ENCODE data around the gene TGFBR3. TPM values are rescaled to one million over a fixed set of nuclear protein-coding genes. Genes with fewer than 3 reads are reported as not detected.

TGFBR3 gene
- total and polyA plus RNA-seq, 9 of the 15 experiments (the other 6 are each of a cell fraction or from before 2014, with no cell fraction given): 3.6 to 32.4 (median 15.6) TPM

- TF ChIP-seq, protein P1, sequence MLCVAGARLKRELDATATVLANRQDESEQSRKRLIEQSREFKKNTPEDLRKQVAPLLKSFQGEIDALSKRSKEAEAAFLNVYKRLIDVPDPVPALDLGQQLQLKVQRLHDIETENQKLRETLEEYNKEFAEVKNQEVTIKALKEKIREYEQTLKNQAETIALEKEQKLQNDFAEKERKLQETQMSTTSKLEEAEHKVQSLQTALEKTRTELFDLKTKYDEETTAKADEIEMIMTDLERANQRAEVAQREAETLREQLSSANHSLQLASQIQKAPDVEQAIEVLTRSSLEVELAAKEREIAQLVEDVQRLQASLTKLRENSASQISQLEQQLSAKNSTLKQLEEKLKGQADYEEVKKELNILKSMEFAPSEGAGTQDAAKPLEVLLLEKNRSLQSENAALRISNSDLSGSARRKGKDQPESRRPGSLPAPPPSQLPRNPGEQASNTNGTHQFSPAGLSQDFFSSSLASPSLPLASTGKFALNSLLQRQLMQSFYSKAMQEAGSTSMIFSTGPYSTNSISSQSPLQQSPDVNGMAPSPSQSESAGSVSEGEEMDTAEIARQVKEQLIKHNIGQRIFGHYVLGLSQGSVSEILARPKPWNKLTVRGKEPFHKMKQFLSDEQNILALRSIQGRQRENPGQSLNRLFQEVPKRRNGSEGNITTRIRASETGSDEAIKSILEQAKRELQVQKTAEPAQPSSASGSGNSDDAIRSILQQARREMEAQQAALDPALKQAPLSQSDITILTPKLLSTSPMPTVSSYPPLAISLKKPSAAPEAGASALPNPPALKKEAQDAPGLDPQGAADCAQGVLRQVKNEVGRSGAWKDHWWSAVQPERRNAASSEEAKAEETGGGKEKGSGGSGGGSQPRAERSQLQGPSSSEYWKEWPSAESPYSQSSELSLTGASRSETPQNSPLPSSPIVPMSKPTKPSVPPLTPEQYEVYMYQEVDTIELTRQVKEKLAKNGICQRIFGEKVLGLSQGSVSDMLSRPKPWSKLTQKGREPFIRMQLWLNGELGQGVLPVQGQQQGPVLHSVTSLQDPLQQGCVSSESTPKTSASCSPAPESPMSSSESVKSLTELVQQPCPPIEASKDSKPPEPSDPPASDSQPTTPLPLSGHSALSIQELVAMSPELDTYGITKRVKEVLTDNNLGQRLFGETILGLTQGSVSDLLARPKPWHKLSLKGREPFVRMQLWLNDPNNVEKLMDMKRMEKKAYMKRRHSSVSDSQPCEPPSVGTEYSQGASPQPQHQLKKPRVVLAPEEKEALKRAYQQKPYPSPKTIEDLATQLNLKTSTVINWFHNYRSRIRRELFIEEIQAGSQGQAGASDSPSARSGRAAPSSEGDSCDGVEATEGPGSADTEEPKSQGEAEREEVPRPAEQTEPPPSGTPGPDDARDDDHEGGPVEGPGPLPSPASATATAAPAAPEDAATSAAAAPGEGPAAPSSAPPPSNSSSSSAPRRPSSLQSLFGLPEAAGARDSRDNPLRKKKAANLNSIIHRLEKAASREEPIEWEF (CRISPR knock-in tag; IDR thresholded peaks at IDR 0.05): no peak
- TF ChIP-seq ILK (tag; IDR thresholded peaks at IDR 0.05; ENCODE audit: borderline replicate concordance, low read depth): no peak
- TF ChIP-seq GABPB2 (CRISPR knock-in tag; conservative IDR thresholded peaks at IDR 0.05): no peak
- no peak for TF ChIP-seq ZBTB26 (CRISPR knock-in tag; IDR thresholded peaks at IDR 0.05)
- no peak for TF ChIP-seq POLR3G (IDR thresholded peaks at IDR 0.05; ENCODE audit: extremely low read depth, insufficient read length, insufficient replicate concordance)
- no peak for TF ChIP-seq KDM5B (IDR thresholded peaks at IDR 0.05; ENCODE audit: insufficient replicate concordance, low read depth, low read length)
- TF ChIP-seq NCOA6 (IDR thresholded peaks at IDR 0.05): no peak
- no peak for TF ChIP-seq HDAC2 (IDR thresholded peaks at IDR 0.05)
- TF ChIP-seq, protein P2, sequence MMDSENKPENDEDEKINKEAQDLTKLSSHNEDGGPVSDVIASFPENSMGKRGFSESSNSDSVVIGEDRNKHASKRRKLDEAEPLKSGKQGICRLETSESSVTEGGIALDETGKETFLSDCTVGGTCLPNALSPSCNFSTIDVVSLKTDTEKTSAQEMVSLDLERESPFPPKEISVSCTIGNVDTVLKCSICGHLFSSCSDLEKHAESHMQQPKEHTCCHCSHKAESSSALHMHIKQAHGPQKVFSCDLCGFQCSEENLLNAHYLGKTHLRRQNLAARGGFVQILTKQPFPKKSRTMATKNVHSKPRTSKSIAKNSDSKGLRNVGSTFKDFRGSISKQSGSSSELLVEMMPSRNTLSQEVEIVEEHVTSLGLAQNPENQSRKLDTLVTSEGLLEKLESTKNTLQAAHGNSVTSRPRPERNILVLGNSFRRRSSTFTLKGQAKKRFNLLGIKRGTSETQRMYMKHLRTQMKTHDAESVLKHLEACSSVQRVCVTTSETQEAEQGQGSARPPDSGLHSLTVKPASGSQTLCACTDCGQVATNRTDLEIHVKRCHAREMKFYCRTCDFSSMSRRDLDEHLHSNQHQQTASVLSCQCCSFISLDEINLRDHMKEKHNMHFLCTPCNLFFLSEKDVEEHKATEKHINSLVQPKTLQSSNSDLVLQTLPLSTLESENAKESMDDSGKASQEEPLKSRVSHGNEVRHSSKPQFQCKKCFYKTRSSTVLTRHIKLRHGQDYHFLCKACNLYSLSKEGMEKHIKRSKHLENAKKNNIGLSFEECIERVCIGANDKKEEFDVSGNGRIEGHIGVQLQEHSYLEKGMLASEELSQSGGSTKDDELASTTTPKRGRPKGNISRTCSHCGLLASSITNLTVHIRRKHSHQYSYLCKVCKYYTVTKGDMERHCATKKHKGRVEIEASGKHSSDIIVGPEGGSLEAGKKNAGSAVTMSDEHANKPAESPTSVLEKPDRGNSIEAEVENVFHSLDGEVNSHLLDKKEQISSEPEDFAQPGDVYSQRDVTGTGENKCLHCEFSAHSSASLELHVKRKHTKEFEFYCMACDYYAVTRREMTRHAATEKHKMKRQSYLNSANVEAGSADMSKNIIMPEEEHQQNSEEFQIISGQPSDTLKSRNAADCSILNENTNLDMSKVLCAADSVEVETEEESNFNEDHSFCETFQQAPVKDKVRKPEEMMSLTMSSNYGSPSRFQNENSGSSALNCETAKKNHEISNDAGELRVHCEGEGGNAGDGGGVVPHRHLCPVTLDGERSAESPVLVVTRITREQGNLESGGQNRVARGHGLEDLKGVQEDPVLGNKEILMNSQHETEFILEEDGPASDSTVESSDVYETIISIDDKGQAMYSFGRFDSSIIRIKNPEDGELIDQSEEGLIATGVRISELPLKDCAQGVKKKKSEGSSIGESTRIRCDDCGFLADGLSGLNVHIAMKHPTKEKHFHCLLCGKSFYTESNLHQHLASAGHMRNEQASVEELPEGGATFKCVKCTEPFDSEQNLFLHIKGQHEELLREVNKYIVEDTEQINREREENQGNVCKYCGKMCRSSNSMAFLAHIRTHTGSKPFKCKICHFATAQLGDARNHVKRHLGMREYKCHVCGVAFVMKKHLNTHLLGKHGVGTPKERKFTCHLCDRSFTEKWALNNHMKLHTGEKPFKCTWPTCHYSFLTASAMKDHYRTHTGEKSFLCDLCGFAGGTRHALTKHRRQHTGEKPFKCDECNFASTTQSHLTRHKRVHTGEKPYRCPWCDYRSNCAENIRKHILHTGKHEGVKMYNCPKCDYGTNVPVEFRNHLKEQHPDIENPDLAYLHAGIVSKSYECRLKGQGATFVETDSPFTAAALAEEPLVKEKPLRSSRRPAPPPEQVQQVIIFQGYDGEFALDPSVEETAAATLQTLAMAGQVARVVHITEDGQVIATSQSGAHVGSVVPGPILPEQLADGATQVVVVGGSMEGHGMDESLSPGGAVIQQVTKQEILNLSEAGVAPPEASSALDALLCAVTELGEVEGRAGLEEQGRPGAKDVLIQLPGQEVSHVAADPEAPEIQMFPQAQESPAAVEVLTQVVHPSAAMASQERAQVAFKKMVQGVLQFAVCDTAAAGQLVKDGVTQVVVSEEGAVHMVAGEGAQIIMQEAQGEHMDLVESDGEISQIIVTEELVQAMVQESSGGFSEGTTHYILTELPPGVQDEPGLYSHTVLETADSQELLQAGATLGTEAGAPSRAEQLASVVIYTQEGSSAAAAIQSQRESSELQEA (IDR thresholded peaks at IDR 0.05; ENCODE audit: low read depth): no peak
- TF ChIP-seq CBX5 (IDR thresholded peaks at IDR 0.05; ENCODE audit: borderline replicate concordance, low read depth): no peak
Measured at GRCh38 chr1:91777196-91777595, 108.8 kb downstream of the TGFBR3 start (continued).
